Mesenchymal stem cell (in vitro differentiated cells and primary cell): ENCODE measurements around the gene MYO18B.

Source experiments
- DNase-seq: peaks from one replicate; pipeline ENCODE4 v3.0.0-alpha.2; 2013
- H2AFZ ChIP-seq: one replicate; pipeline ENCODE4 v1.6.1; 2013; ENCODE audit warnings: low read depth, mild to moderate bottlenecking, control low read depth, inconsistent platforms, low read length, moderate library complexity
- H2AK5ac ChIP-seq: 2 replicates; pipeline ENCODE4 v1.6.1; 2013; ENCODE audit warnings: low read length, moderate library complexity, mild to moderate bottlenecking, inconsistent platforms; ENCODE audit not compliant: severe bottlenecking
- H2BK120ac ChIP-seq: one replicate; pipeline ENCODE4 v1.6.1; 2013; ENCODE audit warnings: low read depth, mild to moderate bottlenecking, inconsistent platforms, low read length, moderate library complexity
- H2BK12ac ChIP-seq, 2 experiments: one replicate each; pipeline ENCODE4 v1.6.1; 2013; ENCODE audit warnings: inconsistent platforms in 2 of 2, low read length in 2 of 2, mild to moderate bottlenecking in 2 of 2, moderate library complexity in 2 of 2, control low read depth in 1 of 2
- H2BK15ac ChIP-seq: one replicate; pipeline ENCODE4 v1.6.1; 2013; ENCODE audit warnings: mild to moderate bottlenecking, low read depth, inconsistent platforms; ENCODE audit not compliant: poor library complexity, severe bottlenecking
- H2BK5ac ChIP-seq: 2 replicates; pipeline ENCODE4 v1.6.1; 2013; ENCODE audit warnings: low read depth, mild to moderate bottlenecking, low read length, control low read depth, inconsistent platforms; ENCODE audit not compliant: poor library complexity, severe bottlenecking
- H3K14ac ChIP-seq, 2 experiments: one replicate each; pipeline ENCODE4 v1.6.1; 2013; ENCODE audit warnings: inconsistent platforms in 2 of 2, low read length in 2 of 2, control low read depth in 1 of 2, mild to moderate bottlenecking in 1 of 2, moderate library complexity in 1 of 2
- H3K18ac ChIP-seq, 2 experiments: one replicate each; pipeline ENCODE4 v1.6.1; 2013; ENCODE audit warnings: inconsistent platforms in 2 of 2, low read length in 2 of 2, control low read depth in 1 of 2, low read depth in 1 of 2, mild to moderate bottlenecking in 1 of 2
- H3K23ac ChIP-seq, 2 experiments: one replicate each; pipeline ENCODE4 v1.6.1; 2013; ENCODE audit warnings: inconsistent platforms in 2 of 2, low read length in 2 of 2, mild to moderate bottlenecking in 2 of 2, moderate library complexity in 2 of 2, control low read depth in 1 of 2
- H3K27ac ChIP-seq: 2 replicates; pipeline ENCODE4 v1.5.1; 2013; ENCODE audit warnings: mild to moderate bottlenecking, moderate library complexity, low read length, control low read depth, inconsistent platforms; ENCODE audit not compliant: poor library complexity, severe bottlenecking
- H3K27me3 ChIP-seq, 2 experiments: 2 replicates each; pipeline versions ENCODE4 v1.6.1 to v1.7.0; 2013; ENCODE audit warnings: low read length in 2 of 2, mild to moderate bottlenecking in 2 of 2, moderate library complexity in 2 of 2, control low read depth in 1 of 2, inconsistent platforms in 1 of 2; ENCODE audit not compliant: control insufficient read depth in 1 of 2, insufficient read depth in 1 of 2
- H3K36me3 ChIP-seq, 2 experiments: 2 replicates each; pipeline versions ENCODE4 v1.6.1 to v1.7.0; 2013; ENCODE audit warnings: low read length in 2 of 2, control low read depth in 1 of 2, inconsistent platforms in 1 of 2, low read depth in 1 of 2, mild to moderate bottlenecking in 1 of 2; ENCODE audit not compliant: insufficient read depth in 2 of 2, control insufficient read depth in 1 of 2
- H3K4ac ChIP-seq, 2 experiments: one replicate each; pipeline ENCODE4 v1.6.1; 2013; ENCODE audit warnings: inconsistent platforms in 2 of 2, low read length in 2 of 2, mild to moderate bottlenecking in 2 of 2, moderate library complexity in 2 of 2, control low read depth in 1 of 2, low read depth in 1 of 2
- H3K4me1 ChIP-seq: 2 replicates; pipeline ENCODE4 v1.6.1; 2013; ENCODE audit warnings: low read depth, low read length, control low read depth; ENCODE audit not compliant: control insufficient read depth, insufficient read depth
- H3K4me2 ChIP-seq: 2 replicates; pipeline ENCODE4 v1.6.1; 2013; ENCODE audit warnings: low read length, mild to moderate bottlenecking, inconsistent platforms; ENCODE audit not compliant: poor library complexity, severe bottlenecking
- H3K4me3 ChIP-seq, 2 experiments: 2 replicates each; pipeline versions ENCODE4 v1.5.1 to v1.7.0; 2013; ENCODE audit warnings: low read length in 2 of 2, mild to moderate bottlenecking in 2 of 2, control low read depth in 1 of 2, low read depth in 1 of 2; ENCODE audit not compliant: insufficient read depth in 1 of 2
- H3K79me1 ChIP-seq: replicated peaks from 2 replicates; pipeline ENCODE4 v1.6.1; 2013; ENCODE audit warnings: mild to moderate bottlenecking, control low read depth, low read length, inconsistent platforms; ENCODE audit not compliant: poor library complexity, severe bottlenecking
- H3K9ac ChIP-seq: 2 replicates; pipeline ENCODE4 v1.7.0; 2013; ENCODE audit warnings: mild to moderate bottlenecking, low read length, moderate library complexity
- H3K9me3 ChIP-seq: 2 replicates; pipeline ENCODE4 v1.7.0; 2013; ENCODE audit warnings: mild to moderate bottlenecking, low read length; ENCODE audit not compliant: control insufficient read depth
- H4K8ac ChIP-seq: one replicate; pipeline ENCODE4 v1.6.1; 2013; ENCODE audit warnings: inconsistent platforms, mild to moderate bottlenecking, low read length, moderate library complexity
- H4K91ac ChIP-seq: one replicate; pipeline ENCODE4 v1.6.1; 2013; ENCODE audit warnings: mild to moderate bottlenecking, low read length, inconsistent platforms
- WGBS: methylation state at CpG from one replicate; pipeline ENCODE4 v1.1.7; 2013; ENCODE audit warnings: mixed read lengths; 5-methylcytosine and 5-hydroxymethylcytosine counted together

Gene MYO18B

GRCh38 chr22:25697978-25698377, 44.0 kb upstream of the MYO18B start:
- Histone ChIP-seq H3K79me1 (no peaks in the 10 kb centered on the region), H3K36me3 (peaks cover 0 to 8% of the 10 kb centered on the region in 2 experiments), H3K4me3 (peak overlapping the region in 1 of 2 experiments; percentile 31), H3K4me1 (no peaks in the 10 kb centered on the region), H2BK15ac (no peak overlapping the region), H3K27ac (no peak overlapping the region), H3K4ac (no peak overlapping the region), H3K9me3 (no peaks in the 10 kb centered on the region), H2BK5ac (no peak overlapping the region), H3K9ac (no peak overlapping the region), H3K18ac (no peak overlapping the region), H3K27me3 (peaks cover 0 to 17% of the 10 kb centered on the region in 2 experiments), H2AFZ (no peak overlapping the region), H2BK12ac (no peak overlapping the region), H3K4me2 (no peak overlapping the region), H2BK120ac (no peak overlapping the region), H3K14ac (no peak overlapping the region), H4K8ac (no peak overlapping the region), H2AK5ac (no peak overlapping the region), H4K91ac (no peak overlapping the region), H3K23ac (no peak overlapping the region)
- 90% methylated on average over 2 of the region's 2 CpGs for WGBS
- no peak for DNase-seq

- H3K4me1 ChIP-seq, result no peaks in the 10 kb centered on the region
- no peak for DNase-seq
- no peak overlapping the region for H2BK12ac ChIP-seq
- no peak overlapping the region for H3K18ac ChIP-seq
- H3K27me3 ChIP-seq, result peaks cover 0 to 17% of the 10 kb centered on the region in 2 experiments
- no peak overlapping the region for H3K9ac ChIP-seq
- no peak overlapping the region for H3K14ac ChIP-seq
- no peak overlapping the region for H3K27ac ChIP-seq
- H3K23ac ChIP-seq, result no peak overlapping the region
- H4K8ac ChIP-seq, result no peak overlapping the region
- no peak overlapping the region for H2AK5ac ChIP-seq
- H2AFZ ChIP-seq, result no peak overlapping the region
- no peak overlapping the region for H4K91ac ChIP-seq
- no peaks in the 10 kb centered on the region for H3K9me3 ChIP-seq
- no peak overlapping the region for H2BK120ac ChIP-seq
- H3K4me3 ChIP-seq, result peak overlapping the region in 1 of 2 experiments; percentile 31
- H3K79me1 ChIP-seq, result no peaks in the 10 kb centered on the region
- 94% methylated on average over 7 of the region's 7 CpGs for WGBS
- H3K4ac ChIP-seq, result no peak overlapping the region
- H3K4me2 ChIP-seq, result no peak overlapping the region
- H3K36me3 ChIP-seq, result peaks cover 0 to 8% of the 10 kb centered on the region in 2 experiments
- no peak overlapping the region for H2BK5ac ChIP-seq
- H2BK15ac ChIP-seq, result no peak overlapping the region
Observed at GRCh38 chr22:25698461-25698860, 43.5 kb upstream of the MYO18B start.

GRCh38 chr22:25698978-25699377, 43.0 kb upstream of the MYO18B start:
- peak overlapping the region in 1 of 2 experiments; percentile 91 for H3K14ac ChIP-seq
- H4K8ac ChIP-seq, result no peak overlapping the region
- 98% methylated on average over 6 of the region's 6 CpGs for WGBS

GRCh38 chr22:25701056-25701780, 40.8 kb upstream of the MYO18B start:
- no peak overlapping the region for H3K14ac ChIP-seq
- H3K4me3 ChIP-seq, result peak overlapping the region in 1 of 2 experiments; percentile 17
- H3K9ac ChIP-seq, result peak overlapping the region; percentile 44
- H3K9me3 ChIP-seq, result no peaks in the 10 kb centered on the region
- H3K4ac ChIP-seq, result no peak overlapping the region
- H2BK120ac ChIP-seq, result no peak overlapping the region
- H3K18ac ChIP-seq, result no peak overlapping the region
- H4K91ac ChIP-seq, result no peak overlapping the region
- no peak overlapping the region for H2BK15ac ChIP-seq
- no peak overlapping the region for H3K27ac ChIP-seq
- no peaks in the 10 kb centered on the region for H3K36me3 ChIP-seq
- whole genome bisulfite sequencing, result 89% methylated on average over 10 of the region's 13 CpGs
- H2BK12ac ChIP-seq, result no peak overlapping the region
- peaks cover 0 to 17% of the 10 kb centered on the region in 2 experiments for H3K27me3 ChIP-seq
- no peak overlapping the region for H3K4me2 ChIP-seq
- H2AK5ac ChIP-seq, result no peak overlapping the region
- no peaks in the 10 kb centered on the region for H3K4me1 ChIP-seq
- no peak overlapping the region for H2BK5ac ChIP-seq
- no peak overlapping the region for H2AFZ ChIP-seq
- DNase-seq, result no peak
- no peak overlapping the region for H3K23ac ChIP-seq
- no peak overlapping the region for H4K8ac ChIP-seq
- H3K79me1 ChIP-seq, result no peaks in the 10 kb centered on the region

More at GRCh38 chr22:25698978-25699377, 43.0 kb upstream of the MYO18B start:
- Histone ChIP-seq H3K4me1 (no peaks in the 10 kb centered on the region), H2BK15ac (no peak overlapping the region), H3K23ac (no peak overlapping the region), H3K9ac (no peak overlapping the region), H2AK5ac (no peak overlapping the region), H3K4ac (no peak overlapping the region), H2AFZ (no peak overlapping the region), H3K4me2 (no peak overlapping the region), H3K18ac (no peak overlapping the region), H3K9me3 (no peaks in the 10 kb centered on the region), H3K4me3 (no peak overlapping the region), H2BK12ac (no peak overlapping the region), H2BK120ac (no peak overlapping the region), H4K91ac (no peak overlapping the region), H3K27me3 (peaks cover 0 to 17% of the 10 kb centered on the region in 2 experiments), H3K79me1 (no peaks in the 10 kb centered on the region), H2BK5ac (no peak overlapping the region), H3K27ac (no peak overlapping the region), H3K36me3 (peaks cover 0 to 8% of the 10 kb centered on the region in 2 experiments)
- no peak for DNase-seq
